Mammary epithelial cell (primary cell): ENCODE data around the gene HSBP1.

Experiments used
- CTCF ChIP-seq, 2 donors: IDR thresholded peaks in 1 of 2; conservative IDR thresholded peaks in 1 of 2; 2 replicates each; pipeline ENCODE4 v1.5.1; 2011 to 2012; ENCODE audit warnings: inconsistent platforms in 2 of 2, low read length in 2 of 2, mild to moderate bottlenecking in 2 of 2, control low read depth in 1 of 2, low read depth in 1 of 2; ENCODE audit not compliant: insufficient read depth in 1 of 2; ENCODE audit errors: extremely low read depth in 1 of 2
- EZH2 ChIP-seq: IDR thresholded peaks from 2 replicates; pipeline ENCODE4 v1.6.1; 2012; ENCODE audit warnings: low read length, inconsistent platforms, borderline replicate concordance

DNA sequence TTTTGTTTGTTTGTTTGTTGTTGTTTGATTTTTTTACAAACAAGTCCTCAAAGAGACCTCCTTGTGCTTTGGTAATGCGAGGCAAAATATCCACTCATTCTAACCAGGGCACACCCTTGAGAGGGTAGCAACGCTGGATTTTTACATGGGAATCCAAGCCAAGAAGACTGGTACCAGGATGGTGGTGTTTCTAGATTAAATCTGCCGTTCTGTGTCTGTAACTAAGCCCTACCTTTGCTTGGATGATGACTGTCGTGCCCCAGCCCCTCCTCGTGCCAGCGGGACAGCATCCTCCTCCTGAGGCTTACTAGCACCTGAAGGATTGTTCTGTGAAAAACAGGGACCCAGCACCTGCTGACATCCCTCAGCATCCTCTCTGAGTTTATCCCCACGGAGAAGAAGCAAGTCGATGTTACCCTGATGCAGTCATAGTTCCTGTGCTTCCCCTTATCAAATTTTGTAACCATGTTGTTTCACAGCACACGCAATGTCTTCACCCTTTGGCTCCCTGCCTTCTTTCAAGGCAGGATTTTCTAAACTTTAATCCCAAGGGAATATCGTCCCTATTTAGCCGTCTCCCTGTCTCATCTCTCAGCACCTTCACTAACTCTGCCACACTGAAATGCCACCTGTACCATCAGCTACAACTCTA is 5.1 kb upstream of the HSBP1 start:
- no peak for TF ChIP-seq EZH2
- no peak for TF ChIP-seq CTCF (conservative IDR thresholded peaks at IDR 0.05 in 1 of 2, IDR thresholded peaks at IDR 0.05 in 1 of 2; ENCODE audit: extremely low read depth in 1 of 2, insufficient read depth in 1 of 2, low read depth in 1 of 2, low read length in 2 of 2)
